ENCODE measurements around the gene ARID1A. TPM values are rescaled to one million over a fixed set of nuclear protein-coding genes. Genes with fewer than 3 reads are reported as not detected.

The ARID1A gene
- total and polyA plus RNA-seq, 2 of the 4 experiments (the other 2 are of a cell fraction), result 14.0 to 40.7 TPM

- in situ Hi-C loops (cut with MboI; ENCODE audit: low sequenced_read_pairs) (no loop called here), dilution Hi-C loops (cut with HindIII; ENCODE audit: low sequenced_read_pairs, unreplicated experiment) (no loop called here), intact Hi-C loops (cut with micrococcal nuclease) (no loop called here)
- Histone ChIP-seq H2BK5ac (ENCODE audit: low read depth, low read length, poor library complexity, severe bottlenecking) (peak overlapping the region; percentile 53), H3K27me3 (ENCODE audit: control insufficient read depth, insufficient read depth, low read length) (no peaks in the 10 kb centered on the region), H4K5ac (ENCODE audit: low read depth, low read length) (no peak overlapping the region), H3K4me3 (ENCODE audit: insufficient read depth, low read depth, low read length) (no peak overlapping the region), H3K36me3 (ENCODE audit: control insufficient read depth, insufficient read depth, low read length) (no peaks in the 10 kb centered on the region), H3K9me1 (ENCODE audit: insufficient read depth, low read length) (peaks cover 36% of the 10 kb centered on the region), H3K23ac (ENCODE audit: low read depth, low read length) (no peak overlapping the region), H3K18ac (ENCODE audit: low read depth, low read length) (no peak overlapping the region), H4K91ac (ENCODE audit: insufficient read depth, low read depth, low read length) (no peak overlapping the region), H3K14ac (replicated peaks; ENCODE audit: low read depth, low read length) (peak overlapping the region; percentile 17), H3K79me1 (ENCODE audit: low read depth in 1 of 2, low read length in 2 of 2) (peaks cover 4 to 68% of the 10 kb centered on the region in 2 experiments; a peak in 3 of 4 replicates), H4K20me1 (ENCODE audit: insufficient read depth, low read length) (peaks cover 96% of the 10 kb centered on the region), H3K9ac (ENCODE audit: low read depth, low read length) (no peak overlapping the region), H2BK20ac (ENCODE audit: low read depth, low read length) (no peak overlapping the region), H2AK5ac (ENCODE audit: low read depth, low read length) (no peak overlapping the region), H2BK120ac (ENCODE audit: low read depth, low read length) (no peak overlapping the region), H2AFZ (replicated peaks; ENCODE audit: low read length, poor library complexity) (no peak overlapping the region), H3K4ac (ENCODE audit: low read depth, low read length) (no peak overlapping the region), H2AK9ac (replicated peaks; ENCODE audit: low read depth, low read length, poor library complexity) (no peak overlapping the region), H3K27ac (ENCODE audit: insufficient read depth, low read length) (no peak overlapping the region), H3K4me2 (ENCODE audit: low read depth, low read length) (peak overlapping the region; percentile 66), H3K56ac (ENCODE audit: extremely low read depth, insufficient read depth, low read length) (no peak overlapping the region), H4K8ac (ENCODE audit: low read depth in 2 of 2, low read length in 2 of 2) (no peak overlapping the region), H3K9me3 (ENCODE audit: control insufficient read depth, insufficient read depth, low read length) (no peaks in the 10 kb centered on the region), H2BK15ac (ENCODE audit: low read depth, low read length) (no peak overlapping the region), H3K4me1 (ENCODE audit: control insufficient read depth, insufficient read depth, low read length) (peaks cover 45% of the 10 kb centered on the region)
- CTCF ChIA-PET, result interaction anchor here (1.4 kb wide), 1 partner anchor 86 kb away, joined by 3 read pairs; no protein-coding TSS in a partner anchor
- POLR2A ChIA-PET (ENCODE audit: unreplicated experiment), result interaction anchor here (0.9 to 1.0 kb wide), 2 partner anchors 81 to 87 kb away, joined by 3 to 4 read pairs; no protein-coding TSS in a partner anchor
- BruUV-seq (replicated peaks), result no TSS peak
- no CpG with 5 or more reads among the region's 1 CpG for WGBS, 2 experiments (ENCODE audit: extremely low coverage in 2 of 2, insufficient read length in 1 of 2)
- TF ChIP-seq FOS (IDR thresholded peaks at IDR 0.05; ENCODE audit: low read depth, low read length) (no peak), CTCF (conservative IDR thresholded peaks at IDR 0.05; ENCODE audit: low read depth, low read length) (no peak), RCOR1 (IDR thresholded peaks at IDR 0.05; ENCODE audit: insufficient replicate concordance, low read length) (no peak), CHD1 (IDR thresholded peaks at IDR 0.05; ENCODE audit: low read depth, low read length) (no peak), SMC3 (IDR thresholded peaks at IDR 0.05; ENCODE audit: low read depth, low read length) (no peak), BHLHE40 (IDR thresholded peaks at IDR 0.05; ENCODE audit: low read depth, low read length) (no peak), ELK1 (IDR thresholded peaks at IDR 0.05; ENCODE audit: borderline replicate concordance, low read depth, low read length) (no peak), MAZ (IDR thresholded peaks at IDR 0.05; ENCODE audit: borderline replicate concordance, low read depth, low read length) (no peak), POLR2A (IDR thresholded peaks at IDR 0.05; ENCODE audit: low read depth, low read length) (no peak), NFE2L2 (IDR thresholded peaks at IDR 0.05; ENCODE audit: low read depth, low read length) (no peak), USF2 (IDR thresholded peaks at IDR 0.05; ENCODE audit: low read depth, low read length) (no peak), MAFK (IDR thresholded peaks at IDR 0.05; ENCODE audit: low read depth, low read length) (no peak), CEBPB (IDR thresholded peaks at IDR 0.05; ENCODE audit: low read depth, low read length) (no peak), RAD21 (IDR thresholded peaks at IDR 0.05; ENCODE audit: low read length) (no peak)
- DNase-seq (no peak), ATAC-seq (ENCODE audit: low read depth) (no peak)
Observed at GRCh38 chr1:26702680-26703038, 6.8 kb downstream of the ARID1A start.
